Aorta (tissue), 5 donors: ENCODE data around the gene PROZ. TPM values are rescaled to one million over a fixed set of nuclear protein-coding genes. Genes with fewer than 3 reads are reported as not detected.
A peak's percentile ranks its signal among the peaks of the same experiment; 100 is the strongest.

Experiments
- ATAC-seq: fragments of 200-7000 bp; cut with Tn5 transposase; one replicate; pipeline ENCODE4 v1.9.1; 2022; ENCODE audit warnings: moderate library complexity; ENCODE audit not compliant: low FRiP score
- DNase-seq, 2 donors: peaks; one replicate each; pipeline ENCODE4 v3.0.0-alpha.2; 2020
- H3K27ac ChIP-seq, 2 donors: one replicate each; pipeline ENCODE4 v1.5.1; 2013; ENCODE audit warnings: low read length in 2 of 2, mild to moderate bottlenecking in 2 of 2, moderate library complexity in 2 of 2, control low read depth in 1 of 2, inconsistent platforms in 1 of 2, low read depth in 1 of 2
- H3K27me3 ChIP-seq, 2 donors: one replicate each; pipeline ENCODE4 v1.6.1; 2013; ENCODE audit warnings: control low read depth in 1 of 2, low read length in 1 of 2, mild to moderate bottlenecking in 1 of 2, moderate library complexity in 1 of 2; ENCODE audit not compliant: insufficient read depth in 2 of 2, control insufficient read depth in 1 of 2
- H3K36me3 ChIP-seq, 2 donors: one replicate each; pipeline ENCODE4 v1.6.1; 2013; ENCODE audit warnings: control low read depth in 1 of 2, low read length in 1 of 2, mild to moderate bottlenecking in 1 of 2; ENCODE audit not compliant: insufficient read depth in 2 of 2, control insufficient read depth in 1 of 2
- H3K4me1 ChIP-seq, 2 donors: one replicate each; pipeline ENCODE4 v1.6.1; 2013; ENCODE audit warnings: low read length in 2 of 2, control low read depth in 1 of 2, mild to moderate bottlenecking in 1 of 2, moderate library complexity in 1 of 2; ENCODE audit not compliant: insufficient read depth in 2 of 2, control insufficient read depth in 1 of 2
- H3K4me3 ChIP-seq, 2 donors: one replicate each; pipeline ENCODE4 v1.5.1; 2013; ENCODE audit warnings: low read length in 2 of 2, control low read depth in 1 of 2, mild to moderate bottlenecking in 1 of 2
- H3K9me3 ChIP-seq: one replicate; pipeline ENCODE4 v1.6.1; 2013; ENCODE audit warnings: mild to moderate bottlenecking, low read length; ENCODE audit not compliant: control insufficient read depth
- WGBS, 2 donors: extraction: QIAGEN DNeasy Blood & Tissue Kit; methylation state at CpG; one replicate each; pipeline ENCODE4 v1.1.7; 2013; 5-methylcytosine and 5-hydroxymethylcytosine counted together
- intact Hi-C, 2 donors: fragments of 100-400 bp; cut with DNase I; formaldehyde crosslinking; loops; one replicate each; pipeline versions ENCODE4 v1.14.2 to v1.15.0; 2022
- polyA plus RNA-seq, 2 donors: library from polyadenylated mRNA; stranded (reverse); fragments of 200-250 nt; gene quantifications; one replicate each; pipeline ENCODE4 v1.2.3, GENCODE V29; 2013
- total RNA-seq, 2 donors: library from RNA; stranded (reverse); fragmentation: NEBNext Ultra II Directional; extraction: Animal tissue kit (Norgen Biotek cat#: 25700); gene quantifications; one replicate each; pipeline ENCODE4 v1.2.1, GENCODE V29; 2021
- donor health status: healthy with polysubstance abuse.
- donor health status: Bipolar disorder and iron deficiency.
- donor health status: DM: no; HTN: no; CAD: no.
- donor health status: DM: no; HTN: no; CAD: no.
- donor health status: DM: yes; HTN: yes; CAD: no.

The PROZ gene
- total and polyA plus RNA-seq, 4 donors = not detected

GRCh38 chr13:113167155-113167554, 8.7 kb downstream of the PROZ start:
- Histone ChIP-seq H3K36me3 (peaks cover 0 to 3% of the 10 kb centered on the region in 2 donors), H3K27ac (no peak overlapping the region), H3K4me3 (no peak overlapping the region), H3K4me1 (no peaks in the 10 kb centered on the region), H3K27me3 (no peaks in the 10 kb centered on the region), H3K9me3 (no peaks in the 10 kb centered on the region)
- intact Hi-C loops = no loop called here
- WGBS, 2 donors = 70 to 82% methylated on average over 10 of the region's 10 CpGs
- no peak for DNase-seq
- no peak for ATAC-seq

DNA sequence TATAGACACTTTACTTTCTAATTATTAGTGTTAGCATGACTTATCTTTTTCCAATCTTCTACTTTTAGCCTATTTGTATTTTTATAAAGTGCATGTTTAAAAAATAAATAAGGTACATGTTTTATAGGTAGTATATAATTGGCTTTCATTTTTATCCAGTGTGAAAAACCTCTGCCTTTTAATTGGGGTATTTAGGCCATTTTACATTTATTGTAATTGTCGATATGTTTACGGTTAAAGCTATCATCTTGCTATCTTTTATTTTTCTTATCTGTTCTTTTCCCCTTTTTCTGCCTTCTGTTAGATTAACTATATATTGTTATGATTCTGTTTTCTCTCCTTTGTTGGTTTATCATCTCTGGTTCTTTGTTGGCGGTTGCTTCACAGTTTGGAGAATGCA, 9.1 kb downstream of the PROZ start:
- H3K9me3 ChIP-seq = no peaks in the 10 kb centered on the region
- peaks cover 0 to 3% of the 10 kb centered on the region in 2 donors for H3K36me3 ChIP-seq
- no peaks in the 10 kb centered on the region for H3K27me3 ChIP-seq
- ATAC-seq (no peak), DNase-seq (no peak)
- no peak overlapping the region for H3K4me3 ChIP-seq
- 99% methylated on average over 3 of the region's 3 CpGs for WGBS, 2 donors
- no peaks in the 10 kb centered on the region for H3K4me1 ChIP-seq
- intact Hi-C loops = no loop called here
- no peak overlapping the region for H3K27ac ChIP-seq

GRCh38 chr13:113168211-113168610, 9.8 kb downstream of the PROZ start:
- DNase-seq (no peak), ATAC-seq (no peak)
- Histone ChIP-seq H3K4me3 (no peak overlapping the region), H3K36me3 (peaks cover 0 to 3% of the 10 kb centered on the region in 2 donors), H3K27me3 (no peaks in the 10 kb centered on the region), H3K27ac (no peak overlapping the region), H3K4me1 (no peaks in the 10 kb centered on the region), H3K9me3 (no peaks in the 10 kb centered on the region)
- intact Hi-C loops = no loop called here
- 88 to 94% methylated on average over 7 of the region's 7 CpGs for WGBS, 2 donors

DNA sequence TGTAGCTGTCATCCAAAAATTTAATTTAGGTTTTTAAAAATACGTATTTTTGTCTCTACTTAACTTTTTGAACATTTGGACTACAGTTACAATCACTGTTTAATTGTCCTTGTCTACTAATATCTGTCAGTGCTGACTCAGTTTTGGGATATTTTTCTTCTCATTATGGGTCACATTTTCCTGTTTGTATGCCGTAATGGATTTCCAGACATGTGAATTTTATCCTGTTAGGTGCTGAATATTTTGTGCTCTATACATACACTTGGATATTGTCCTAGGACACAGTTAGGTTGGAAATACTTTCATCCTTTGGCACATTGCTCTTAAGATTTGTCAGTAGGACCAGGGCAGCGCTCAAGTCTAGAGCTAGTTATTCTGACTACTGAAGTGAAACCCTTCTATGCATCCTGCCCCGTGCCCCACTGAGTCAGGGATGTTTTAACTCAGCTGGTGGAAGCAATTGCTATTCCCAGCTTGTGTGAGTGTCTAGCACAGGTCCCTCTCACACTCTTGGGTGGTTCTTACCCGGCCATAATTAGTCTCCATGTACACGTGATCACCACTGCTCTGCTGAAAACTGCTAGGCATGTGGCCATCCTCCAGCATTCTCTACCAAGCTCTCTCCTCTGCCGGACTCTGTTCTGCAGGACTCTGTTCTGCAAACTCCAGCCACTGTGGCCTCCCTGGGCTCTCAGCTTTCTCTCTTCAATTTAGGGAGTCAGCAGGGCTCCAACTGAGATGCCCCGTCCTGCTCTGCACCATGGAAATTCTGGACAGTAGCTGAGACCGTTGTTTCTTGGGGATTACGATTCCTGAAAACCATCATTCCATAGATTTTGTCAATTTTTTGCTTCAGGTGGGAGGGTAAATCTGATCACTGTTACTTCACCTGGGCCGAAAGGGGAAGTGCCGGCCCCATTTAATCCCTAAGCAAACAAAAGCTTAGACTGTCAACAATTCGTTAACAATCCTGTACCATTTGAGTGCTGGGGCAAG, 11.1 kb downstream of the PROZ start:
- no peak overlapping the region for H3K4me3 ChIP-seq
- H3K4me1 ChIP-seq = no peaks in the 10 kb centered on the region
- H3K27ac ChIP-seq = no peak overlapping the region
- H3K27me3 ChIP-seq = no peaks in the 10 kb centered on the region
- no peaks in the 10 kb centered on the region for H3K9me3 ChIP-seq
- 92 to 93% methylated on average over 13 of the region's 13 CpGs for WGBS, 2 donors
- ATAC-seq = no peak
- intact Hi-C loops = no loop called here
- H3K36me3 ChIP-seq = peaks cover 0 to 3% of the 10 kb centered on the region in 2 donors
- no peak for DNase-seq

GRCh38 chr13:113170511-113170910, 12.1 kb downstream of the PROZ start:
- no peaks in the 10 kb centered on the region for H3K9me3 ChIP-seq
- H3K4me1 ChIP-seq = no peaks in the 10 kb centered on the region
- WGBS, 2 donors = 81 to 90% methylated on average over 5 of the region's 5 CpGs
- DNase-seq (no peak), ATAC-seq (no peak)
- H3K4me3 ChIP-seq = no peak overlapping the region
- intact Hi-C loops = no loop called here
- no peaks in the 10 kb centered on the region for H3K27me3 ChIP-seq
- peaks cover 0 to 3% of the 10 kb centered on the region in 2 donors for H3K36me3 ChIP-seq
- no peak overlapping the region for H3K27ac ChIP-seq

DNA sequence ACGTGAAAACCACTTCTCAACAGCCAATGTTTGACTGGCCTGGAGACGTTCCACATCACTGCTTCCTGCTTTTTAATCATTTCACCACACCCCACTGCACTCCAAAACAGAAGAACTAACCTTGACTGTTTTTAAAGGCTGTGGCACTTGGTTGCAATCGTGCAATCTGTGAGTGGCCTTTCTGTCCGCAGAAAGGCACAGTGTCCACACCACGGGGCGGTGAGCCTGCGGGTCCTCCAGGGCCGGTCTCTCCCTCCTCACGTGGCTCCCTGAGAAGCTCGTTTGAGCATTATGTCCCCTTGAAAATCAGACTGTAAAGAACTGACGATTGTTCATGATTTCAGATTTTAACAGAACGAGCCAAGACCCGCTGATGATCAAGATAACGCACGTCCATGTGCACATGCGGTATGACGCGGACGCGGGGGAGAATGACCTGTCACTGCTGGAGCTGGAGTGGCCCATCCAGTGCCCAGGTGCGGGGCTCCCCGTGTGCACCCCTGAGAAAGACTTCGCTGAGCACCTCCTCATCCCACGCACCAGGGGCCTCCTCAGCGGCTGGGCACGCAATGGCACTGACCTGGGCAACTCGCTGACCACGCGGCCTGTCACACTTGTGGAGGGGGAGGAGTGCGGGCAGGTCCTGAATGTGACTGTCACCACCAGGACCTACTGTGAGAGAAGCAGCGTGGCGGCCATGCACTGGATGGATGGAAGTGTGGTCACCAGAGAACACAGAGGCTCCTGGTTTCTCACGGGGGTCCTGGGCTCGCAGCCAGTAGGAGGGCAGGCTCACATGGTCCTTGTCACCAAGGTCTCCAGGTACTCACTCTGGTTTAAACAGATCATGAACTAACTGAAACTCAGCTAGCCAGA, 13.0 kb downstream of the PROZ start:
- Histone ChIP-seq H3K9me3 (no peaks in the 10 kb centered on the region), H3K27ac (no peak overlapping the region), H3K36me3 (peaks cover 0 to 3% of the 10 kb centered on the region in 2 donors), H3K4me3 (no peak overlapping the region), H3K4me1 (no peaks in the 10 kb centered on the region), H3K27me3 (no peaks in the 10 kb centered on the region)
- DNase-seq (no peak), ATAC-seq (no peak)
- intact Hi-C loops = no loop called here
- 93% methylated on average over 34 of the region's 34 CpGs for WGBS, 2 donors

DNA sequence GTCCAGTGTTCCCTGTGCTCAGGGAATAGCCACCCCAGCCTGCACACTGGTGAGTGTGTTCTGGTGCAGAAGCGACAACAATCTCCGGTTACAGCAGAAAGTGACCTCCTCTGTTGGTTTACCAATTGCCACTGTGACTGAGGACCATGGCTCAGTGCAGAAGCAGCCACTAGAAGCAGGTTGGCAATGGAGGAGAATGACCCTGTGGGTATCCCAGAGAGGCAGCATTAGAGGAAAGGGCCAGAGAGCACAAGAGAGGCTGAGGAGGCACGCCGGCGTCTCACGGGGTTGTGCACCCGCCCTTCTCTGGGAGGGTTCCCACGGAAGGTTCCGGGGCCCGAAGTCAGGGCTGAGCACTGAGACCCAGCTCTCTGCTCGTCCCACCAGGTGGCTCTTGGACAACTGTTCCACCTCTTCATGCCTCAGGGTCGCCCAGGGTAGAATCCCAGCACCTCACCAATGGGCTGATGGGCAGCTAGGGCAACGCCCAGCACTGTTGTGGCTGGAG, 14.0 kb downstream of the PROZ start:
- intact Hi-C loops = no loop called here

GRCh38 chr13:113176280-113176679, 17.8 kb downstream of the PROZ start:
- WGBS, 2 donors = 73 to 74% methylated on average over 5 of the region's 5 CpGs
- H3K4me3 ChIP-seq = no peak overlapping the region
- H3K27me3 ChIP-seq = no peaks in the 10 kb centered on the region
- H3K9me3 ChIP-seq = no peaks in the 10 kb centered on the region
- intact Hi-C loops = no loop called here
- H3K27ac ChIP-seq = no peak overlapping the region
- peak in 1 of 2 donors; percentile 64 for DNase-seq
- no peak for ATAC-seq
- H3K36me3 ChIP-seq = peaks cover 2 to 18% of the 10 kb centered on the region in 2 donors
- no peaks in the 10 kb centered on the region for H3K4me1 ChIP-seq

More for the DNA sequence above, 14.0 kb downstream of the PROZ start:
- WGBS, 2 donors = 92 to 93% methylated on average over 13 of the region's 13 CpGs
- Histone ChIP-seq H3K27ac (no peak overlapping the region), H3K9me3 (no peaks in the 10 kb centered on the region), H3K27me3 (no peaks in the 10 kb centered on the region), H3K4me3 (no peak overlapping the region), H3K4me1 (no peaks in the 10 kb centered on the region), H3K36me3 (peaks cover 0 to 4% of the 10 kb centered on the region in 2 donors)
- ATAC-seq (no peak), DNase-seq (no peak)
